ENCODE measurements around the gene SUN5. TPM values are rescaled to one million over a fixed set of nuclear protein-coding genes. Genes with fewer than 3 reads are reported as not detected.

The SUN5 gene
- total RNA-seq, 1 experiment from 2014 or later = not detected

GRCh38 chr20:33015114-33015484 lies 10.9 kb upstream of the SUN5 start:
- Histone ChIP-seq H3K27me3 (ENCODE audit: control insufficient read depth, insufficient read depth, low read length) (no peaks in the 10 kb centered on the region), H3K4me1 (ENCODE audit: control insufficient read depth, insufficient read depth, low read length) (no peaks in the 10 kb centered on the region), H3K36me3 (ENCODE audit: control insufficient read depth, insufficient read depth, low read length) (no peaks in the 10 kb centered on the region), H3K4me3 (ENCODE audit: low read depth in 2 of 2, low read length in 2 of 2) (no peak overlapping the region), H3K9me3 (ENCODE audit: control insufficient read depth, insufficient read depth, low read depth, low read length) (no peaks in the 10 kb centered on the region), H3K27ac (ENCODE audit: low read length) (no peak overlapping the region)
- CTCF ChIA-PET = no interaction called here
- TF ChIP-seq SIN3A (IDR thresholded peaks at IDR 0.05; ENCODE audit: borderline replicate concordance, insufficient read depth, low read depth, low read length) = no peak
- no peak for TF ChIP-seq CTCF (IDR thresholded peaks at IDR 0.05)
- TF ChIP-seq TCF7L2 (IDR thresholded peaks at IDR 0.05; ENCODE audit: low read depth, low read length) = no peak
- BruUV-seq (replicated peaks) = no TSS peak
- no peak for DNase-seq (ENCODE audit: low read depth, low spot score)
- intact Hi-C loops (cut with micrococcal nuclease; ENCODE audit: unreplicated experiment) = no loop called here
- POLR2A ChIA-PET = no interaction called here
- in situ Hi-C loops (cut with HindIII; ENCODE audit: low pct_unique_long_range_greater_than_20kb, low sequenced_read_pairs) = no loop called here
- ATAC-seq = no peak

GRCh38 chr20:33014336-33015113 lies 10.3 kb upstream of the SUN5 start:
- no peak for ATAC-seq
- Histone ChIP-seq H3K27ac (ENCODE audit: low read length) (no peak overlapping the region), H3K4me3 (ENCODE audit: low read depth in 2 of 2, low read length in 2 of 2) (no peak overlapping the region), H3K9me3 (ENCODE audit: control insufficient read depth, insufficient read depth, low read depth, low read length) (no peaks in the 10 kb centered on the region), H3K27me3 (ENCODE audit: control insufficient read depth, insufficient read depth, low read length) (no peaks in the 10 kb centered on the region), H3K4me1 (ENCODE audit: control insufficient read depth, insufficient read depth, low read length) (peaks cover under 1% of the 10 kb centered on the region; the same call in 1 of the 2 replicates), H3K36me3 (ENCODE audit: control insufficient read depth, insufficient read depth, low read length) (no peaks in the 10 kb centered on the region)
- DNase-seq (ENCODE audit: low read depth, low spot score) = no peak
- no TSS peak for BruUV-seq (replicated peaks)
- POLR2A ChIA-PET = no interaction called here
- TF ChIP-seq TCF7L2 (IDR thresholded peaks at IDR 0.05; ENCODE audit: low read depth, low read length) = no peak
- no peak for TF ChIP-seq POLR2AphosphoS5 (IDR thresholded peaks at IDR 0.05; ENCODE audit: low read depth, low read length)
- TF ChIP-seq REST (IDR thresholded peaks at IDR 0.05; ENCODE audit: insufficient read depth in 1 of 2, low read depth in 2 of 2, low read length in 1 of 2) = no peak
- no peak for TF ChIP-seq CTCF (IDR thresholded peaks at IDR 0.05)
- no peak for TF ChIP-seq SIN3A (IDR thresholded peaks at IDR 0.05; ENCODE audit: borderline replicate concordance, insufficient read depth, low read depth, low read length)
- in situ Hi-C loops (cut with HindIII; ENCODE audit: low pct_unique_long_range_greater_than_20kb, low sequenced_read_pairs) (no loop called here), intact Hi-C loops (cut with micrococcal nuclease; ENCODE audit: unreplicated experiment) (no loop called here)
- CTCF ChIA-PET = no interaction called here

All from Panc1 (cell line).